Measurements from ENCODE around the gene GLA.
A peak's percentile ranks its signal among the peaks of the same experiment; 100 is the strongest.

The GLA gene

DNA sequence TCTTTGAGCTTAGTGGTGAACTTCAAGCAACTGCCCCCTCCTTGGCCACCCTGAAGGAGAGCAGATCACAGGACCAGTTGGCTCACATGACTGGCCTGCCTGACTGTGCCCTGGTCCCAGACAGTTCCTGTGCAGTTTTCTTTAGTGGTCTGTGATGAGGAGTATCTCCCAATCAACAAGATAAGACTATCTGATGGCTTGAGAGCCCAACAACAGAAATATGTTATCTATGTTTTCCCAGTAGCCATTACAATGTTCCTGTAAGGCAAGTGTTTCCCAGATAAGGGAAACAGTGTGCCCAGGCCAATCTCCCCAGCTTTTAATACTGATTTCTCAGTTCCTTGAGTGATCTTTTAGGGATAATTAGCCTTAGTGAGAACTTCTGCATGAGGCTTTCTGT, 45.0 kb downstream of the GLA start:
- no peak for TF ChIP-seq FOXK2 (IDR thresholded peaks at IDR 0.05)
- TF ChIP-seq HDGF (IDR thresholded peaks at IDR 0.05; ENCODE audit: borderline replicate concordance) = no peak
- no peak for TF ChIP-seq ELF4 (IDR thresholded peaks at IDR 0.05)
- TF ChIP-seq FOXM1 (IDR thresholded peaks at IDR 0.05; ENCODE audit: borderline replicate concordance) = no peak
- no peak for TF ChIP-seq SP1 (IDR thresholded peaks at IDR 0.05)
- TF ChIP-seq ARNT (IDR thresholded peaks at IDR 0.05) = no peak
- TF ChIP-seq SUZ12 (IDR thresholded peaks at IDR 0.05) = no peak
- no peak for TF ChIP-seq BHLHE40 (IDR thresholded peaks at IDR 0.05; ENCODE audit: borderline replicate concordance)
- TF ChIP-seq TARDBP (IDR thresholded peaks at IDR 0.05) = no peak
- TF ChIP-seq LEF1 (IDR thresholded peaks at IDR 0.05; ENCODE audit: borderline replicate concordance) = no peak
- TF ChIP-seq CTBP1 (IDR thresholded peaks at IDR 0.05; ENCODE audit: borderline replicate concordance) = no peak
- no peak for TF ChIP-seq L3MBTL2 (conservative IDR thresholded peaks at IDR 0.05)
- no peak for TF ChIP-seq FOXA1 (IDR thresholded peaks at IDR 0.05)
- TF ChIP-seq NFRKB (IDR thresholded peaks at IDR 0.05) = no peak
- CTCF ChIA-PET = no interaction called here
- DNase-seq (ENCODE audit: extremely low spot score) = no peak
- POLR2A ChIA-PET = interaction anchor here (1.9 to 3.8 kb wide), 2 partner anchors 14 to 28 kb away, joined by 11 to 15 read pairs; partner anchors contain the start of genes RPL36A and TIMM8A

DNA sequence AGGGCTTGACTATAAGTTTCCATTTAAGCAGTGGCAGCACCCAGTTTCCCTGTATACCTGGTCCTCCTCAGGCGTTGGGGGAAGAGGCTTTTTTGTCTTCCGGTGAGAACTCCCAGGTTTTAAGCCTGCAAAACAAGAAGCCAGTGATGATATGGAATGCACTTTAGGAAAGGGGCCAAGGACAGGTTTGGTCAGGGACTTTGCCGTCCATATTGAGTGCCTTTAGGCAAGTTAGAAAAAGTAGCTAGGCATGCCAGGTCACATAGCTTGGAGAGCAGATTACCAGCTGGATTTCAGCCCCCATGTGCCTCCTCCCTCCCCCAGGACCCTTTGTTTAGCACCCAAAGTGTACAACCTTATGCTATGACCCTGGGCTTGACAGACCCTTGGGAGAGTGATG, 45.6 kb downstream of the GLA start:
- CTCF ChIA-PET = no interaction called here
- POLR2A ChIA-PET = interaction anchor here (1.9 to 3.8 kb wide), 2 partner anchors 13 to 29 kb away, joined by 11 to 15 read pairs; partner anchors contain the start of genes RPL36A and TIMM8A
- TF ChIP-seq TARDBP (IDR thresholded peaks at IDR 0.05) (no peak), CTBP1 (IDR thresholded peaks at IDR 0.05; ENCODE audit: borderline replicate concordance) (no peak), FOXA1 (IDR thresholded peaks at IDR 0.05) (no peak), NFRKB (IDR thresholded peaks at IDR 0.05) (no peak), HDGF (IDR thresholded peaks at IDR 0.05; ENCODE audit: borderline replicate concordance) (no peak), L3MBTL2 (conservative IDR thresholded peaks at IDR 0.05) (no peak), LEF1 (IDR thresholded peaks at IDR 0.05; ENCODE audit: borderline replicate concordance) (no peak), BHLHE40 (IDR thresholded peaks at IDR 0.05; ENCODE audit: borderline replicate concordance) (no peak), FOXM1 (IDR thresholded peaks at IDR 0.05; ENCODE audit: borderline replicate concordance) (no peak), FOXK2 (IDR thresholded peaks at IDR 0.05) (no peak), SP1 (IDR thresholded peaks at IDR 0.05) (no peak), ELF4 (IDR thresholded peaks at IDR 0.05) (no peak), ARNT (IDR thresholded peaks at IDR 0.05) (no peak), ZNF384 (IDR thresholded peaks at IDR 0.05) (no peak), SUZ12 (IDR thresholded peaks at IDR 0.05) (no peak)
- TF ChIP-seq, protein P1, sequence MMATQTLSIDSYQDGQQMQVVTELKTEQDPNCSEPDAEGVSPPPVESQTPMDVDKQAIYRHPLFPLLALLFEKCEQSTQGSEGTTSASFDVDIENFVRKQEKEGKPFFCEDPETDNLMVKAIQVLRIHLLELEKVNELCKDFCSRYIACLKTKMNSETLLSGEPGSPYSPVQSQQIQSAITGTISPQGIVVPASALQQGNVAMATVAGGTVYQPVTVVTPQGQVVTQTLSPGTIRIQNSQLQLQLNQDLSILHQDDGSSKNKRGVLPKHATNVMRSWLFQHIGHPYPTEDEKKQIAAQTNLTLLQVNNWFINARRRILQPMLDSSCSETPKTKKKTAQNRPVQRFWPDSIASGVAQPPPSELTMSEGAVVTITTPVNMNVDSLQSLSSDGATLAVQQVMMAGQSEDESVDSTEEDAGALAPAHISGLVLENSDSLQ (IDR thresholded peaks at IDR 0.05) = no peak
- no peak for DNase-seq (ENCODE audit: extremely low spot score)

DNA sequence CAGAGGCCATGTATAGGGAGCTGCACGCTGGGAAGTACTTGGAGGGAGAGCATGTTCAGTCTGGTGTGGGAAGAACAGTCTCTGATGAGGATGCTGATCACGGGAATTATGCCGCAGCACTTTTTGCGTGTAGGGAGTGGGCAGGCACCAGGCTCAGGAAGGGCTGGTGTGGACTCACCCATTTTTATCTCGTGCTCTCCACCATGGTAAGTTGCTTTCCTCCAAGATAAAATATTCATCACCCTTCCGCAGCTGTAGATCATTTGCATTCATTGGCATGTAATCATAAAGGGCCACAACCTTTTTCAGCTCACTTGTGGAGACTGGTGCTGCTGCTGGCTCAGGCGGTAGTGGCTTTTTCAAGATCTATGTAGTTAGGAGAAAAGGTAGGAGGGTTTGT, 47.3 kb downstream of the GLA start:
- ChIA-PET POLR2A (interaction anchor here (1.0 to 3.8 kb wide), 2 partner anchors 11 to 30 kb away, joined by 3 to 15 read pairs; partner anchors contain the start of gene TIMM8A), CTCF (no interaction called here)
- DNase-seq (ENCODE audit: extremely low spot score) = no peak

DNA sequence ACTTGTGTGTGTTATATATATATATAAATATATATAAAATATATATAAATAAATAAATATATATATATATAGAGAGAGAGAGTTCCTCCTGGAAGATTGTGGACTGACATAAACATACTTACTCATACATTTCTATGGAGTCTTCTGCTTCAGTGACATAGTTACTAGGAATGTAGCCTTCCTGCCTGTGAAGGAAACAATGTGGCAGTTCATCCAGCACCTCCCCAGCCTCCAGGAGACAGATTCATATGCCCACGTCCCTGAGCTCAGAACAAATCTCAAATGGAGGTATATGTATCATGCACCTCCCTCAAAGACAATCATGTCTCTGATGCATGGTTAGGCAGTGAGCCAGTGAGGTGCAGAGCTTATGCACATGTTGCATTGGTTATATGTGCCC, 47.8 kb downstream of the GLA start:
- POLR2A ChIA-PET = interaction anchor here (1.0 to 3.8 kb wide), 2 partner anchors 11 to 30 kb away, joined by 3 to 15 read pairs; partner anchors contain the start of gene TIMM8A
- CTCF ChIA-PET = no interaction called here
- DNase-seq (ENCODE audit: extremely low spot score) = no peak
- TF ChIP-seq, protein P1 (IDR thresholded peaks at IDR 0.05) = no peak
- TF ChIP-seq ELF4 (IDR thresholded peaks at IDR 0.05) (no peak), ZNF384 (IDR thresholded peaks at IDR 0.05) (no peak), LEF1 (IDR thresholded peaks at IDR 0.05; ENCODE audit: borderline replicate concordance) (no peak), FOXK2 (IDR thresholded peaks at IDR 0.05) (no peak), SUZ12 (IDR thresholded peaks at IDR 0.05) (no peak), HDGF (IDR thresholded peaks at IDR 0.05; ENCODE audit: borderline replicate concordance) (no peak), ARNT (IDR thresholded peaks at IDR 0.05) (no peak), CTBP1 (IDR thresholded peaks at IDR 0.05; ENCODE audit: borderline replicate concordance) (no peak), BHLHE40 (IDR thresholded peaks at IDR 0.05; ENCODE audit: borderline replicate concordance) (no peak), TARDBP (IDR thresholded peaks at IDR 0.05) (no peak), FOXM1 (IDR thresholded peaks at IDR 0.05; ENCODE audit: borderline replicate concordance) (no peak), FOXA1 (IDR thresholded peaks at IDR 0.05) (no peak), SP1 (IDR thresholded peaks at IDR 0.05) (no peak), NFRKB (IDR thresholded peaks at IDR 0.05) (no peak)

More for the DNA sequence above, 47.3 kb downstream of the GLA start:
- no peak for TF ChIP-seq ELF4 (IDR thresholded peaks at IDR 0.05)
- no peak for TF ChIP-seq CTBP1 (IDR thresholded peaks at IDR 0.05; ENCODE audit: borderline replicate concordance)
- TF ChIP-seq ZNF384 (IDR thresholded peaks at IDR 0.05) = no peak
- no peak for TF ChIP-seq TARDBP (IDR thresholded peaks at IDR 0.05)
- no peak for TF ChIP-seq BHLHE40 (IDR thresholded peaks at IDR 0.05; ENCODE audit: borderline replicate concordance)
- no peak for TF ChIP-seq SUZ12 (IDR thresholded peaks at IDR 0.05)
- TF ChIP-seq SP1 (IDR thresholded peaks at IDR 0.05) = no peak
- no peak for TF ChIP-seq FOXK2 (IDR thresholded peaks at IDR 0.05)
- TF ChIP-seq LEF1 (IDR thresholded peaks at IDR 0.05; ENCODE audit: borderline replicate concordance) = no peak
- TF ChIP-seq HDGF (IDR thresholded peaks at IDR 0.05; ENCODE audit: borderline replicate concordance) = no peak
- no peak for TF ChIP-seq FOXA1 (IDR thresholded peaks at IDR 0.05)
- no peak for TF ChIP-seq NFRKB (IDR thresholded peaks at IDR 0.05)
- no peak for TF ChIP-seq L3MBTL2 (conservative IDR thresholded peaks at IDR 0.05)
- no peak for TF ChIP-seq ARNT (IDR thresholded peaks at IDR 0.05)
- TF ChIP-seq FOXM1 (IDR thresholded peaks at IDR 0.05; ENCODE audit: borderline replicate concordance) = no peak
- TF ChIP-seq, protein P1 (IDR thresholded peaks at IDR 0.05) = no peak

DNA sequence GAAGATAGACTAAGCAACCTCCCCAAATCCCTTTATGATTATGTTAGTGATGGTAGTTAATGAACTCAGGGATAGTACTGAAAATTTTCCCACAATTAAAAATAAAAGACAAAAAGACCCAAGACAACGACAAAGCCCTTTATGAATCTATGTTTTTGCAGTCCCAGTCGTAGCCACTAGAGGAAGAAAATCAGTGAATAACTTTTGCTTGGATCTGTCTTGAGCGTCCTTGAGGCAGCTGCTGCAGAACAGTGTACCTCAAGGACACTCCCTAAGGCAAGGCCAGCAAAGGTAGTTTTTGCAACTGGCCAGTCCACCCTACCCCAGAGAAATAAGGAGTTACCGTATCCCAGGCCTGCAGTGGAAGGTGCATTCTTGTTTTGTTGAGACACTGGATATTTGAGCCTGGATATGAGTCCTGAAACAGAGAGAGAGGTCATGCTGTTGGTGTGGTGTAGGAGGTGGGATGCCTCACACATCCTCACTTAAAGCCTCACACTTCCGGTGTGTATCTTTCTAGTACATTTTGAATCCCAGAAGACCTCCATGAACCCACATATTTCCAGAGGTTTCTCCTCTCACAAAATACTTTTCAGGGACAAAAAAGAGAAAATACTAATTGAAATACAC, 50.4 kb downstream of the GLA start:
- TF ChIP-seq, protein P1 (IDR thresholded peaks at IDR 0.05) = no peak
- TF ChIP-seq LEF1 (IDR thresholded peaks at IDR 0.05; ENCODE audit: borderline replicate concordance) (no peak), SUZ12 (IDR thresholded peaks at IDR 0.05) (no peak), FOXK2 (IDR thresholded peaks at IDR 0.05) (no peak), BHLHE40 (IDR thresholded peaks at IDR 0.05; ENCODE audit: borderline replicate concordance) (no peak), ZNF384 (IDR thresholded peaks at IDR 0.05) (no peak), ARNT (IDR thresholded peaks at IDR 0.05) (no peak), TARDBP (IDR thresholded peaks at IDR 0.05) (no peak), ELF4 (IDR thresholded peaks at IDR 0.05) (no peak), FOXA1 (IDR thresholded peaks at IDR 0.05) (no peak), L3MBTL2 (conservative IDR thresholded peaks at IDR 0.05) (no peak), HDGF (IDR thresholded peaks at IDR 0.05; ENCODE audit: borderline replicate concordance) (no peak), FOXM1 (IDR thresholded peaks at IDR 0.05; ENCODE audit: borderline replicate concordance) (no peak), SP1 (IDR thresholded peaks at IDR 0.05) (no peak), NFRKB (IDR thresholded peaks at IDR 0.05) (no peak), CTBP1 (IDR thresholded peaks at IDR 0.05; ENCODE audit: borderline replicate concordance) (no peak)
- POLR2A ChIA-PET = interaction anchor here (2.8 kb wide), 2 partner anchors 9 to 34 kb away, joined by 16 to 18 read pairs; partner anchors contain the start of genes RPL36A and TIMM8A
- CTCF ChIA-PET = interaction anchor here (0.6 to 1.2 kb wide), 2 partner anchors 33 to 71 kb away, joined by 3 to 7 read pairs; partner anchors contain the start of gene RPL36A
- DNase-seq (ENCODE audit: extremely low spot score) = peak; percentile 59

All from HEK293T (cell line).